D721Med (cell line): ENCODE measurements around the gene DBP.

Experiments used
- DNase-seq: peaks from one replicate; pipeline ENCODE4 v3.0.0; 2011; ENCODE audit warnings: low spot score; ENCODE audit not compliant: insufficient read length
- FAIRE-seq: peaks from 2 replicates; lab custom pipeline; 2011; peaks lifted over from hg19 to GRCh38; lab: Jason Lieb, UNC
- TF ChIP-seq, protein P1 (sequence below): IDR thresholded peaks from 2 replicates; pipeline ENCODE4 v1.5.1; 2012; ENCODE audit warnings: mild to moderate bottlenecking, control low read depth; ENCODE audit not compliant: insufficient read depth; ENCODE audit errors: missing control alignments

Gene DBP

DNA sequence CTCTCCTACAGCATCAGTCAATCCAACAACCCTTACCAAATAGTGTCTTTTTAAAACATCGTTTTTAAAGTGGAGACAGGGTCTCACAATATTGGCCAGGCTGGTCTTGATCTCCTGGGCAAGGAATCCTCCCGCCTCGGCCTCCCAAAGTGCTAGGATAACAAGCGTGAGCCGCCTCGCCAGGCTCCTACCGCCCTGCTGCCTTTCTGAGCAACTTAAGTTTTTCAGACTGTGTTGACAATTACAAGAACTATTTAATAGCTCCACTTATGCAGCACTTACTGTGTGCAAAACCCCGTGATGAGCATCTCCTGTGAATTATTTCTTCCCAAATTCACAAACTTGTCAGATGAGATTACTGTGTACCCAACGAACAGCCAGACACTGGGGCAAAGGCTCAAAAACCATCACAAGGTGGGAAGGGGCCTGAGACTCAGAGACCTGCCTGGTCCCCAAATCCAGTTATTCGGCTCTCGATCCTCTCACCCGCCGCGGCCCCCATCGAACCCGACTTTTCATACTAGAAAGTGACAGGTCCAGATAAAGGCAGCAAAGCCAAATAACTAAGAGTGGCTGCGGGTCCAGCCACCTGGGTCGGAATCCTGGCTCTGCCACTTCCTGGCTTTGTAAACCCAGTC, 18.8 kb downstream of the DBP start:
- FAIRE-seq = no peak
- no peak for DNase-seq
- TF ChIP-seq, protein P1, sequence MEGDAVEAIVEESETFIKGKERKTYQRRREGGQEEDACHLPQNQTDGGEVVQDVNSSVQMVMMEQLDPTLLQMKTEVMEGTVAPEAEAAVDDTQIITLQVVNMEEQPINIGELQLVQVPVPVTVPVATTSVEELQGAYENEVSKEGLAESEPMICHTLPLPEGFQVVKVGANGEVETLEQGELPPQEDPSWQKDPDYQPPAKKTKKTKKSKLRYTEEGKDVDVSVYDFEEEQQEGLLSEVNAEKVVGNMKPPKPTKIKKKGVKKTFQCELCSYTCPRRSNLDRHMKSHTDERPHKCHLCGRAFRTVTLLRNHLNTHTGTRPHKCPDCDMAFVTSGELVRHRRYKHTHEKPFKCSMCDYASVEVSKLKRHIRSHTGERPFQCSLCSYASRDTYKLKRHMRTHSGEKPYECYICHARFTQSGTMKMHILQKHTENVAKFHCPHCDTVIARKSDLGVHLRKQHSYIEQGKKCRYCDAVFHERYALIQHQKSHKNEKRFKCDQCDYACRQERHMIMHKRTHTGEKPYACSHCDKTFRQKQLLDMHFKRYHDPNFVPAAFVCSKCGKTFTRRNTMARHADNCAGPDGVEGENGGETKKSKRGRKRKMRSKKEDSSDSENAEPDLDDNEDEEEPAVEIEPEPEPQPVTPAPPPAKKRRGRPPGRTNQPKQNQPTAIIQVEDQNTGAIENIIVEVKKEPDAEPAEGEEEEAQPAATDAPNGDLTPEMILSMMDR = no peak

DNA sequence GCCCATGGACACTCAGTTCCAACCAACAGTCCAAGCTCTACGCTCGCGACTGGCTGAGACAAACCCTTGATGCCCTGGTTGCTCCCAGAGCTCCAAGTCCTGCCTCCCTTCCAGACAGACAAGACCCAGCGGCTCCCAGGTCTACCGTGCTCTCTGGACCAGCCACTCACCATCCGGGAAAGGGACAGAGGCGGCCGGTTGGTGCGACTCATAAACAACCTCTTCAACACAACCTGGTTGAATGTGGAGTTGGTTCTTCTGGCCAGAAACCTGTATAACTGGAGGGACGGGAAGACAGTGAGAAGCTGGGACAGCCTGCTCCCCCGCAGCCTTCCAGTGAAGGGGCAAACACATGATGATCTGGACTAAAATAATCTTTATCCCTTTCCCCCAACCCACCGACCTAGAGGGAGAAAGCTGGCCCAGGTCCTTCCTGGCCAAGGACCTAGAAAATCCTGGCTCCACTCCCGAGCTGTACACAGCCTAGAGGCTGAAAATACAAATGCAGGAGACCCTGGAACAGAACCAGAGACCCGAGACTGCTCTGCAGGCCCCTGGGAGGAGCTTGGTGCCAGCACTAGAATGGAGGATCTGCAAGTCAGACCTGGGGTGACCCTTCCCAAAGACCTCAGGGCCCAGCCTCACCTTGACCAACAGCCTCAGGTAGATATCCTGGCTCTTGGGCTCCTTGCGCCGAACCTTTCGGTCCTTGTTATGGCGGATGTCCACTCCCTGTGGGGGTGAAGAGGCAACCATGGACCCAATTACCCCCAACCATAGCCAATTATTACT, 19.8 kb downstream of the DBP start:
- TF ChIP-seq, protein P1 = no peak
- FAIRE-seq (no peak), DNase-seq (no peak)

DNA sequence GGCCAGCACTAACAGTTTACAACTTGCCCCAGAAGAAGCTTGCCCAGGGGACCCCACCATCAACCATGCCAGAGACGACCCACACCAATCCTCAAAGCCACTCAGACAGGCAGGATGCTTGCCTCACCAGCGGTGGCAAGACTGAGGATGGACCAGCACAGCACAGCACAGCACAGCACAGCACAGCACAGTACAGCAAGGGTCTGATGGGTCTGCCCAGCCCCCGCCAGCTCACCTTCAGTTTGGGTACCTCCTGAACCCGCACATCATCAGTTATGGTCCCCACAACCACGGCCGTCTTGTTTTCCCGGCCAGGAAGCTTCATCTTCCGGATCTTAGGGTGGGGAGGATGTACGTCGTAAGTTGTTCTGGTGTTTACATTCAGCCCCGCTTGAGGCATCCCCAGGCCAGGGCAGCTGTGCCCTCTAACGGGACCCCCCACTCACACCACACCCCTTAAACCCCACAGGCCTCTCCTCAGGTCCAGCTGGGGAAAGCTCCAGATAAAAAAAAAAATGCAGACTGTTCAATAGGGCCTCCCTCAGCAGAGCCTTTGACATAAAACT, 20.6 kb downstream of the DBP start:
- FAIRE-seq (no peak), DNase-seq (no peak)
- TF ChIP-seq, protein P1 = no peak

DNA sequence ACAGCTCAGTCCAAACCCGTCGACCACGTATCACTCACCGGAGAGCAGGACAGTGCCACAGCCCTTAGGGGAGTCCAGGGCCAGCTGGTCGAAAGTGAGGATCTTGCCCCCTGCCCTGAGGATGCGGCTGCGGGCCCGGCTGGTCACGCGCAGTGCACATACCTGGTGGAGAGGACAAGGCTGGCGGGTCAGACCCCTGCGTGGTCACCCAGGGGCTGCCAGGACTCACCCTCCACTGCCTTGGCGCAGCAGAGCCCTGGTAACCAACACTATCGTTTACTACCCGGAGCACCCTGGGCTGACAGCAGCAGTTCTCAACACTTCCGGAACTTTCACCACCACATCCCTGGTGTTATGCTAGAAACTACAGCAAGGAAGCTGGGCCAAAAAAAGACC, 21.1 kb downstream of the DBP start:
- no peak for FAIRE-seq
- DNase-seq = no peak
- TF ChIP-seq, protein P1 = no peak

DNA sequence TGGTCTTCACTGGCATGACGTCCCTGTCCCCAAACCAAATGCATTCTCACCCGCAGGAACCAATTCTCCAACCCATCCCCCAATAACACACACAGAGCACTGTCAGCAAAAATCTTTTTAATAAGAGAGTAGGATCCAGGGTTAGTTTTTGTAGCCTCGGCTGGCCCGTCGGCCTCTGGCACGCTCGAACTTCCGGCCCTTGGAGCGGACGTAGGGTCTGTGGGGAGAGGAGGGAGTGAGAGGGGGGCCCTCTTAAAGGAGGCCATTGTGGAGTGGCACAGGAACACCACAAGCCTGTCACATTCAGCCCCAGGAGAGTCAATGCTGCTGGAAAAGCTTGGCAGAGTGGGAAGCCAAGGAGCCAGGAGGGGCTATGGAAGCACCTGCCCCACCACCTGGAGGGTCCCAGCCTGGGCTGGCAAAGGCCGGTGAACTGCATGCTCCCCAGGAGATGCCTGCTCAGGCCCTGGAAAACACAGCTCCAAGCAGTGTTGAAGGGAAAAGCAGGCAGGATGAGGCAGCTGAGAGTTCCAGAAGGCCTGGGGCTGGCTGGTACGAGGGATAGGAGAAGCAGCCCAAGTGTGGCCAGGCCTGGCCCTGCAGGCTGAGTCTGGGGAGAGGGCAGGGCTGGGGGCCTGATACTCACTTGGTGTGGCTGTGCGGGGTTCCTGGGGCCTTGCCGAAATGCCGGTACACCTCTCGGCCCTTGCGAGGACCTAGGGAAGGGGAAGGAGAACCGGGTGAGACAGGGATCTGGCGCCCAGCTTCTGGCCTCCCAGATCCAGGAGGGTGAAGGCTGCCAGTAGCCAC, 21.7 kb downstream of the DBP start:
- TF ChIP-seq, protein P1 = no peak
- no peak for FAIRE-seq
- no peak for DNase-seq

DNA sequence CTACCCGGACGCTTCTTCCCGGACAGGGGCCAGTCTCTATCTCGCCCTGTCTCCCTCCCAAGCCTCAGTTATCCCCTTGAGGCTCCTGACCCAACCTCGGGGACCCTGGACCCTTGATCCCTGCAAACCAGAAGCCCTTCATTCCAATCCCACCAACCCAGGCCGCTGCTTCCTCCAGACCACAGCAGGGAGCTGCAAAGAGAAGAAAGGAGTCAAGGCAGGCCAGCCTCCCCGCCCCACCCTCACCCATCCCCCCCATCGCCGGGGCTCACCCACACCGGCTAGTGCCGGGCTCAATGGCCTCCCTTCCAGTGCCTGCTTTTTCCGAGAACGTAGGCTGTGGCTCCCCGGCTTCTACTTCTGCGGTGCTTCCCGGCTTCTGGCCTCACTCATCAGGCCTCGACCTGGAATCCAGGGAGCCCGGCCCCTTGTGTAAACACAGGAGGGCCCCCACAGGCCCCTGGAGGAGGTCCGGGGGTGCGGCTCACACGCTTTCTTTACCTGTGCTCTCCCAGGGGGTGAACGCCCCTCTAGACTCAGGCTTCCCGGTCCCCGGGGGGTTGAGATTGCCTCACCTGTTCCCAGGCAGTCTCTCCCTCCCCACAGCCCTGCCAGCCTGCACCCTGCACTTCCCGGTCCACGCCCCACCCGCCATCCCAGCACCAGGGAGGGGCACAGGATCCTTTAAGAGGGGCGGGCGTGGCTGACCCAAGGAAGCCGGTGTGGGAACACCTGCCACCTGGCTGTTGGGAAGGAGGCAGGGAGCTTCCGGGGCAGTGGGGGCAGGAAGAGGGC, 22.5 kb downstream of the DBP start, which contains the start of gene FAM83E:
Gene FAM83E (minus strand): TSS at position 641 of the 795 bp plus-strand sequence. CDS start 1,704 bp downstream, outside the sequence.
- no peak for DNase-seq
- FAIRE-seq = no peak
- TF ChIP-seq, protein P1 = no peak
